K562 (cell line): ENCODE measurements around the gene SETD3. TPM values are rescaled to one million over a fixed set of nuclear protein-coding genes. Genes with fewer than 3 reads are reported as not detected.

ENCODE experiments used
- ATAC-seq: fragments of 200-7000 bp; cut with Tn5 transposase; 3 replicates; pipeline ENCODE4 v1.9.1; 2020; ENCODE audit warnings: moderate library complexity
- BruUV-seq: library from RNA; stranded (reverse); fragments of 400-500 nt; replicated peaks from 2 replicates; lab custom pipeline; 2021; lab: Mats Ljungman, UMichigan
- CTCF ChIA-PET: fragments of 300-600 bp; formaldehyde crosslinking; extraction: SDS; loops from one replicate; lab custom pipeline; 2021; ENCODE audit warnings: low intra/inter-chr PET ratio; lab: Yijun Ruan, JAX
- POLR2A ChIA-PET: fragments of 300-600, 350-650 bp; sonication (Branson Sonifier 250); formaldehyde crosslinking; extraction: SDS; loops from one replicate; lab custom pipeline; 2021; ENCODE audit warnings: antibody characterized with exemption, inconsistent platforms; lab: Yijun Ruan, JAX
- DNase-seq, 4 experiments: peaks; one replicate each; pipeline versions ENCODE4 v3.0.0 to v3.0.0-alpha.2; 2011 to 2018; ENCODE audit warnings: low spot score in 3 of 4, mixed read lengths in 3 of 4; ENCODE audit errors: extremely low read depth in 1 of 4
- FAIRE-seq: peaks from 2 replicates; lab custom pipeline; 2011; peaks lifted over from hg19 to GRCh38; lab: Jason Lieb, UNC
- H2AFZ ChIP-seq: 2 replicates; pipeline ENCODE4 v1.6.0; 2011; ENCODE audit warnings: low read depth, low read length, control low read depth, inconsistent platforms
- H3K27ac ChIP-seq: fragments of 200-600 bp; 3 replicates; pipeline ENCODE4 v1.8.0; 2011; ENCODE audit warnings: low read depth, mild to moderate bottlenecking, control low read depth, inconsistent platforms, low read length, moderate library complexity, mixed read lengths; ENCODE audit errors: extremely low read depth
- H3K27me3 ChIP-seq, 2 experiments: fragments of 300-600 bp in 1 of 2; 2 replicates in 1 of 2; 3 replicates in 1 of 2; pipeline versions ENCODE4 v1.6.0 to v1.8.0; 2011; ENCODE audit warnings: inconsistent platforms in 2 of 2, low read length in 2 of 2, mild to moderate bottlenecking in 1 of 2, mixed read lengths in 1 of 2, moderate library complexity in 1 of 2; ENCODE audit not compliant: control insufficient read depth in 2 of 2, insufficient read depth in 2 of 2
- H3K36me3 ChIP-seq: fragments of 300-600 bp; 3 replicates; pipeline ENCODE4 v1.8.0; 2011; ENCODE audit warnings: mild to moderate bottlenecking, low read length, inconsistent platforms; ENCODE audit not compliant: control insufficient read depth, insufficient read depth
- H3K4me1 ChIP-seq, 2 experiments: fragments of 200-600 bp in 1 of 2; replicated peaks in 1 of 2; 2 replicates in 1 of 2; 3 replicates in 1 of 2; pipeline versions ENCODE4 v1.5.1 to v1.8.0; 2011; ENCODE audit warnings: inconsistent platforms in 2 of 2, low read length in 2 of 2, mild to moderate bottlenecking in 1 of 2, mixed read lengths in 1 of 2, moderate library complexity in 1 of 2; ENCODE audit not compliant: control insufficient read depth in 2 of 2, insufficient read depth in 2 of 2
- H3K4me2 ChIP-seq: 2 replicates; pipeline ENCODE4 v1.6.1; 2011; ENCODE audit warnings: low read length, control low read depth, inconsistent platforms, mixed read lengths; ENCODE audit not compliant: insufficient read depth
- H3K4me3 ChIP-seq: fragments of 200-600 bp; sonication (generic), shearing (Covaris generic); 2 replicates; pipeline ENCODE4 v1.5.1; 2016; ENCODE audit warnings: control low read depth, inconsistent platforms
- H3K79me2 ChIP-seq: fragments of 200-600 bp; 3 replicates; pipeline ENCODE4 v1.8.0; 2011; ENCODE audit warnings: low read length, inconsistent platforms; ENCODE audit not compliant: control insufficient read depth, insufficient read depth
- H3K9ac ChIP-seq, 2 experiments: 2 replicates each; pipeline versions ENCODE4 v1.6.0 to v1.6.1; 2011; ENCODE audit warnings: low read depth in 2 of 2, low read length in 2 of 2, control low read depth in 1 of 2, inconsistent platforms in 1 of 2, mild to moderate bottlenecking in 1 of 2, mixed read lengths in 1 of 2; ENCODE audit not compliant: insufficient read depth in 1 of 2
- H3K9me1 ChIP-seq: one replicate; pipeline ENCODE4 v1.6.0; 2011; ENCODE audit warnings: inconsistent platforms, mild to moderate bottlenecking, low read length, moderate library complexity; ENCODE audit not compliant: control insufficient read depth, insufficient read depth
- H3K9me3 ChIP-seq: replicated peaks from 2 replicates; pipeline ENCODE4 v1.5.1; 2011; ENCODE audit warnings: low read depth, low read length, inconsistent platforms; ENCODE audit not compliant: control insufficient read depth, insufficient read depth
- H4K20me1 ChIP-seq: replicated peaks from 2 replicates; pipeline ENCODE4 v1.6.1; 2011; ENCODE audit warnings: low read length, inconsistent platforms, mixed read lengths; ENCODE audit not compliant: control insufficient read depth, insufficient read depth
- ATF1 ChIP-seq, 2 experiments: fragments of 450-650 bp in 1 of 2; IDR thresholded peaks; 2 replicates each; pipeline ENCODE4 v1.6.1; 2016; ENCODE audit warnings: missing compliant biosample characterization in 1 of 2, missing genetic modification characterization in 1 of 2
- ATF4 ChIP-seq: fragments of 450-650 bp; formaldehyde crosslinking; IDR thresholded peaks from 2 replicates; pipeline ENCODE4 v1.4.0; 2022; ENCODE audit warnings: mild to moderate bottlenecking, moderate library complexity
- CCAR2 ChIP-seq: fragments of 200-400 bp; formaldehyde crosslinking; IDR thresholded peaks from 2 replicates; pipeline ENCODE4 v1.6.1; 2017; ENCODE audit warnings: mild to moderate bottlenecking, low read depth, low read length
- DIDO1 ChIP-seq: fragments of 450-650 bp; IDR thresholded peaks from 2 replicates; pipeline ENCODE4 v1.6.1; 2016; ENCODE audit warnings: low read depth, missing biosample characterization, missing genetic modification characterization
- ELK3 ChIP-seq: fragments of 450-650 bp; formaldehyde crosslinking; IDR thresholded peaks from 2 replicates; pipeline ENCODE4 v1.4.0; 2020; ENCODE audit warnings: mild to moderate bottlenecking
- FOXO4 ChIP-seq: fragments of 450-650 bp; formaldehyde crosslinking; IDR thresholded peaks from 2 replicates; pipeline ENCODE4 v1.4.0; 2020; ENCODE audit warnings: mild to moderate bottlenecking, moderate library complexity
- HES1 ChIP-seq: fragments of 450-650 bp; IDR thresholded peaks from 2 replicates; pipeline ENCODE4 v1.6.1; 2016; ENCODE audit warnings: low read depth, mild to moderate bottlenecking, moderate library complexity
- HNRNPUL1 ChIP-seq: fragments of 200-400 bp; formaldehyde crosslinking; IDR thresholded peaks from 2 replicates; pipeline ENCODE4 v1.6.1; 2017; ENCODE audit warnings: low read length
- MNT ChIP-seq, 2 experiments: fragments of 450-650 bp; conservative IDR thresholded peaks; 2 replicates each; pipeline ENCODE4 v1.6.1; 2017; ENCODE audit warnings: mild to moderate bottlenecking in 2 of 2, moderate library complexity in 2 of 2
- RBM14 ChIP-seq: fragments of 200-400 bp; formaldehyde crosslinking; IDR thresholded peaks from 2 replicates; pipeline ENCODE4 v1.6.1; 2018; ENCODE audit warnings: low read depth, mild to moderate bottlenecking, low read length, moderate library complexity, borderline replicate concordance; ENCODE audit not compliant: insufficient read depth
- SIX5 ChIP-seq, 2 experiments: IDR thresholded peaks; 2 replicates each; pipeline ENCODE4 v1.6.1; 2011; ENCODE audit warnings: low read length in 2 of 2, borderline replicate concordance in 1 of 2, low read depth in 1 of 2, mild to moderate bottlenecking in 1 of 2, moderate library complexity in 1 of 2; ENCODE audit not compliant: insufficient read depth in 1 of 2
- SRSF3 ChIP-seq: fragments of 200-400 bp; formaldehyde crosslinking; IDR thresholded peaks from 2 replicates; pipeline ENCODE4 v1.6.1; 2016; ENCODE audit warnings: mild to moderate bottlenecking, low read length, moderate library complexity; ENCODE audit not compliant: insufficient read depth
- TSC22D4 ChIP-seq: fragments of 450-650 bp; IDR thresholded peaks from 2 replicates; pipeline ENCODE4 v1.6.1; 2016; ENCODE audit warnings: missing genetic modification characterization, missing biosample characterization, control low read depth
- ZNF655 ChIP-seq: fragments of 250-450 bp; sonication (Bioruptor Pico); IDR thresholded peaks from 2 replicates; pipeline ENCODE4 v1.5.0; 2021
- WGBS: fragments of 100-300 bp; shearing (Covaris generic); methylation state at CpG from one replicate; pipeline ENCODE4 v1.1.6; 2016; ENCODE audit warnings: low coverage, mixed read lengths; ENCODE audit not compliant: insufficient coverage; ENCODE audit errors: missing lambda C conversion rate; 5-methylcytosine and 5-hydroxymethylcytosine counted together
- in situ Hi-C: fragments of 300-500 bp; cut with MboI; formaldehyde crosslinking; loops from 4 replicates; pipeline ENCODE4 v1.15.0; 2018; ENCODE audit warnings: inconsistent platforms, mixed read lengths
- intact Hi-C: fragments of 100-400 bp; cut with micrococcal nuclease; formaldehyde crosslinking; loops from 2 replicates; pipeline ENCODE4 v1.14.2; 2022
- polyA plus RNA-seq, 8 experiments: library from polyadenylated mRNA; depleted of rRNA in 4 of 8; stranded (reverse) in 5 of 8; unstranded in 3 of 8; fragments of >200 nt; fragmentation: Nextera tagmentation in 2 of 8; fragmentation: Illumina TruSeq in 1 of 8; extraction: Ambion mirVana in 2 of 8; extraction: Trizol in 1 of 8; gene quantifications; 2 replicates each; pipeline versions ENCODE4 v1.2.1 to v1.2.3, GENCODE V29; 2011 to 2014; ENCODE audit warnings: inconsistent platforms in 1 of 8, missing spikeins in 1 of 8
- total RNA-seq, 7 experiments: library from RNA; depleted of rRNA in 6 of 7; stranded (reverse); fragments of >200 nt in 6 of 7; fragmentation: Illumina TruSeq in 2 of 7; extraction: Trizol in 2 of 7; gene quantifications; 2 replicates each; pipeline versions ENCODE4 v1.2.1 to v1.2.3, GENCODE V29; 2011 to 2021; ENCODE audit warnings: low replicate concordance in 1 of 7

SETD3 gene
- total and polyA plus RNA-seq, 9 of the 15 experiments (the other 6 are each of a cell fraction or from before 2014, with no cell fraction given), result 8.5 to 35.9 (median 26.5) TPM

- Histone ChIP-seq H3K4me2 (no peak overlapping the region), H3K4me1 (no peaks in the 10 kb centered on the region; a peak in 1 of 5 replicates)
- DNase-seq, result no peak
- TF ChIP-seq SRSF3 (no peak), HNRNPUL1 (no peak), ATF1 (CRISPR knock-in tag; IDR thresholded peaks at IDR 0.05) (no peak), ATF1 (tag; IDR thresholded peaks at IDR 0.05) (no peak), ATF4 (CRISPR knock-in tag) (no peak), TSC22D4 (tag) (no peak), DIDO1 (no peak), SIX5 (IDR thresholded peaks at IDR 0.05; ENCODE audit: borderline replicate concordance in 1 of 2, insufficient read depth in 1 of 2, low read depth in 1 of 2, low read length in 2 of 2) (no peak), ELK3 (no peak), CCAR2 (no peak), MNT (conservative IDR thresholded peaks at IDR 0.05) (no peak), HES1 (no peak), FOXO4 (CRISPR knock-in tag) (no peak), ZNF655 (CRISPR knock-in tag) (no peak), RBM14 (no peak)
Observed at GRCh38 chr14:99432485-99432884, 48.2 kb downstream of the SETD3 start.

More at GRCh38 chr14:99432485-99432884, 48.2 kb downstream of the SETD3 start:
- in situ Hi-C loops, result no loop called here
- intact Hi-C loops, result no loop called here
- WGBS, result 92% methylated on average over 1 of the region's 1 CpG
- BruUV-seq, result no TSS peak
- Histone ChIP-seq H3K36me3 (peaks cover 9% of the 10 kb centered on the region; the same call in 1 of the 3 replicates), H3K79me2 (no peaks in the 10 kb centered on the region; the same call in 2 of the 3 replicates), H3K27ac (no peak overlapping the region), H3K9me3 (no peaks in the 10 kb centered on the region), H3K9me1 (no peaks in the 10 kb centered on the region), H4K20me1 (no peaks in the 10 kb centered on the region), H2AFZ (no peak overlapping the region), H3K27me3 (no peaks in the 10 kb centered on the region), H3K9ac (no peak overlapping the region), H3K4me3 (no peak overlapping the region)
- FAIRE-seq (no peak), ATAC-seq (no peak)
- ChIA-PET CTCF (no interaction called here), POLR2A (no interaction called here)
